NAMALWA (cell line): Measurements from ENCODE around the gene MCTS1.
"Not testable (repeated sequence)": the region's sequence is repeated elsewhere in the genome, so short reads cannot be mapped to it uniquely, and the experiment has no call there.

Source experiments
- DNase-seq: peaks from one replicate; pipeline ENCODE4 v3.0.0-alpha.2; 2015; ENCODE audit warnings: low spot score

The MCTS1 gene, protein sequence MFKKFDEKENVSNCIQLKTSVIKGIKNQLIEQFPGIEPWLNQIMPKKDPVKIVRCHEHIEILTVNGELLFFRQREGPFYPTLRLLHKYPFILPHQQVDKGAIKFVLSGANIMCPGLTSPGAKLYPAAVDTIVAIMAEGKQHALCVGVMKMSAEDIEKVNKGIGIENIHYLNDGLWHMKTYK

GRCh38 chrX:120603707-120604360, at the start of gene MCTS1:
MCTS1 (plus strand) TSS chrX:120604101; CDS start chrX:120604237, 136 bp downstream.
- DNase-seq = peak; percentile 94

DNA sequence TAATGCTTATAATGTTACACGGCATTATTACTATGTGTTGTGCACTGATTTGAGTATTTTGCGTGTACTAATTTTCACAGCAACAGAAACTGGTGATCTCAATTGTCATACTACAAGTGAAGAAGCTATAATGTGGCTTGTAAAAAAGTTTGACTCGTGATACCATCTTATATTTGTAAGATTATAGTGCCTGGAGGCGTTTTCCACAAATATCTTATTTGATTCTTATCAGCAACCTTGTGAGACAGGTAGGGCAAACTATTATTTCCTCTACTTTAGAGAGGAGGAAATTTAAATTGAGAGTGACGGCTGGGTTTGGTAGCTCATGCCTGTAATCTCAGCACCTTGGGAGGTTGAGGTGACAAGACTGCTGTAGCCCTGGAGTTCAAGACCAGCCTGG, 47.6 kb upstream of the MCTS1 start:
- DNase-seq = no peak

GRCh38 chrX:120559804-120560203, 44.1 kb upstream of the MCTS1 start:
- DNase-seq = peak; percentile 73

- peak; percentile 56 for DNase-seq
These were observed 43.5 kb upstream of the MCTS1 start for GRCh38 chrX:120560405-120560841.

- DNase-seq = peak; percentile 93
These were observed 42.9 kb upstream of the MCTS1 start, which contains the start of gene CUL4B for GRCh38 chrX:120560842-120561633. CUL4B (minus strand) TSS chrX:120560962; CDS start chrX:120560638, 324 bp downstream.

DNA sequence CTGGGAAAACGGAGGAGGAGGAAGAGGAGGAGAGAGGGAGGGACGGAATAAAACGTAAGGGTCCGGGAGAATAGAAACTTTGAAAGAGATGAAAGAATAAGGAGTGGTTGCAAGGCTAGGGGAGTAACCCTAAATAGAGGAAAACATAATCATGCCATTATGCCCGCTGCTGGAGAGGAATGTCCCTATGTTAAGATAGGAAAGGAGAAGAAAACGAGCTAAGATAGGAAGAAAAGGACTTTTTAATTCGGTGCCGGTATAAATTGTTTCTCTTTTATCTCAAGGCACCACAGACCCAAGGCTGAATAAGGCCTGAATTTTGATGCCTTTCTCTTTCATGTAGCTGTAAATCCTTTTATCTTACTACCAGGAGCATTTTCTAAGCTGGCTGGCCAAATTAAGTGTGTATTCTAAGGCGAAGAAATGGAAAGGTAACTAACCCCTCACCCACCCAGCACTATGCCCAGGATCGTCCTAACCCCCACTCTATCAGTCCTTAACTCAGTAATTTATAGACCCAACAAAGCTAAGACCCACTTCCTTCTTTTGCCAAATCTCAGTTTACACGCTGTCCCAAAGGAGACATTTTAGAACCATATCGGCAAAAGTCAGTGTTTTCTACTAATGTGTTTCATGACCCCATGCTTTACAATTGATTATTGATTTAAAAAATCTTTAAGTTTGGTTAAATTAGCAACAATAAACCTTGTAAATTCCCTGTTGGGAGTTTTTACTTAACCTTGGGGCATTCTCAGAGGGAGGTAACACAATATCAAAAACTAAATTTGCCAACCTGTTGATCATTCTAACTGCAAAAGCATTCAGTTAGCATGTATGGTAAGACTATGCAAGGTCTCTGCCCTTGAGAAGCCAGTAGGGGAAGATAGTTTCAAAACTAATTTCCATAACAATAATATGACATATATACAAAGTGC, 42.0 kb upstream of the MCTS1 start:
- peak; percentile 28 for DNase-seq

DNA sequence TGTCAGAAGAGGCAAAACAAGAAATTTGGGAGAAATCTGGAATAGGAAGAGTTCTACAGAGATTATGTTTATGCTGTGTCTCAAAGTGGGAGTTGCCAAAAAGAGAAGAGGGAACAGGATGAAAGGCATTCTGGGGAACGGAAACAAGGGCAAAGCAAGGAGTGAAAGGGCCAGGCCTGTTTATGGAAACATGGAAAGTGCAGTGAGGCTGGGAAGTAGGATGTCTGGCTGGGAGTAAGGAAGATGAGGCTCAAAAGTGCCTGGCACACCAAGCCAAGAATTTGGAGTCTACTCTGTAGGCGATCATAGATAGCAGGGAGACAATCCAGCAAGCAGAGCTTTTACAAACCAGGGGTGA, 41.4 kb upstream of the MCTS1 start:
- DNase-seq = no peak

GRCh38 chrX:120564925-120565324, 39.0 kb upstream of the MCTS1 start:
- peak; percentile 3 for DNase-seq

DNA sequence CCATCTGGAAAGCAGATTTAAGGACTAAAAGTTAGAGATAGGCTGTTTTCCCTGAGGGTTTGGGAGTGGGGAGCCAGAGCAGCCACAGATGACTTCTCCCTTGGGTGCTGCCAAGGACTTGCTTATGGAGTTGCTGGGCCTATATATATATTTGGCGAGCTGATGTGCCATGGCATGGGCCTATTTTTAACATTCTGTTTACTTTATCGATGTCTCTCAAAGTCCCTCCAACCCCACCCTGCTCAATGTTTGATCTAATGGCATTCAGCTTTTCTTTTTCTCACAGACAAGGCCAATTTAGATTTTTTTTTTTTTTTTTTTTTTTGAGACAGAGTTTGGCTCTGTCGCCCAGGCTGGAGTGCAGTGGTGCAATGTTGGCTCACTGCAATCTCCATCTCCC, 37.1 kb upstream of the MCTS1 start:
- DNase-seq = no peak

- DNase-seq = no peak
These were observed 35.9 kb upstream of the MCTS1 start for GRCh38 chrX:120568035-120568434.

- DNase-seq = no peak
These were observed 35.3 kb upstream of the MCTS1 start for GRCh38 chrX:120568609-120569008.

DNA sequence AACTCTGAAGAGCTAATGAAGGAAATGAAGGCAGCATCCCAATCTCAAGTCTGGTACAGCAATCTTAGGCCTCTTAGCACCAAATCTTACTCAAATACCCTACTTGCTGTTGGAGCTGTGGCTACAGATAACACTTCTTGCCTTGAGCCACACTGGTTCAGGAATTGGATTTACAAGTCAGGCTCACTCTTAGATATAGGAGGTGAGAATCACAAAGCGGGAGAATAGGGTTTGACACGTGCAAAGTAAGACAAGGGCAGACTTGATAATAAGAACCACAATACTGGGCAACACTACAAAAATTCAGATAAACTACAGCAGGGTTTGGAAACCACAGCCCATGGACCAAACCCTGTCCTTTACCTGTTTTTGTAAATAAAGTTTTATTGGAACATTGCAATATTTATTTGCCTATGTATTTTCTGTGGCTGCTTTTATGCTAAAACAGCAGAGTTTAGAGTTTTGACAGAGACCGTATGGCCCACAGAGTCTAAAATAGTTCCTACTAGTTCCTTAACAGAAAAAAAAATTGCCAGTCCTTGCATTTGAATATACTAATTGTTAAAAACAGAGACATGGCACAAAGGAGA, 33.8 kb upstream of the MCTS1 start:
- no peak for DNase-seq

- not testable (repeated sequence) for DNase-seq
These were observed 30.1 kb upstream of the MCTS1 start for GRCh38 chrX:120573806-120574205.

- DNase-seq = no peak
These were observed 28.4 kb upstream of the MCTS1 start for GRCh38 chrX:120575379-120576114.

DNA sequence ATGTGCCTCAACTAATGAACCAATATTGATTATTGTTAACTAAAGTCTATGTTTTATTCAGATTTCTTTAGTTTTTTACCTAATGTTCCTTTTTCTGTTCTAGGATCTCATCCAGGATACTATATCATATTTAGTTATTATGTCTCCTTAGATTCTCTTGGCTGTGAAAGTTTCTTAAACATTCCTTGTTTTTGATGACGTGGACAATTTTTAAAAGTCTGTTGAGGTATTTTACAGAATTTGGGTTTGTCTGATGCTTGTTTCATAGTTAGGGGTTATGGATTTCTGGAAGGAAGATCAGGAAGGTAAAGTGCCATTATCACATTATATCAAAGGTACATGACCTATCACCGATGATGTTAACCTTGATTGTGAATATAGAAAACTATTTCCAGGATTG, 18.2 kb upstream of the MCTS1 start:
- DNase-seq = no peak

DNA sequence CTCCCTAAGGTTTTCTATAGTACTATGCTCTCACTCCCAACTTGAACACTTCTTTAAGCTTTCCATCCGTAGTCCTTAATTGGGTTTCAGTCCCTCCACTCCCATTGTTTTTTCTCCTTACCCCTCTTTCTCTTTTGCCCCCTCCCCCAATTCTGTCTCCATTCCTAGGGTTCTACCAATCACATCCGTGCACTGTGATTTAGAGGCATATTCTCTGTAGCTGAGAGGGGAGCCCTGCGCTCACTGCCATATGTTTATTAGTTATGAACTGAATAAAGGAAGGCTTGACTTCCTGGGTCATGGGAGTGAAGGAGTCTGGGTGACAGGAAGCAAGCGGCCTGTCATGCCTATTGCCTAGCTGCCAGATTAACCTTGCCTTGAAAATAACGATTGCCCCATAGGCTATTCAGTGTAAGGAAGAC, 471 bp downstream of the MCTS1 start:
- DNase-seq = peak; percentile 75

DNA sequence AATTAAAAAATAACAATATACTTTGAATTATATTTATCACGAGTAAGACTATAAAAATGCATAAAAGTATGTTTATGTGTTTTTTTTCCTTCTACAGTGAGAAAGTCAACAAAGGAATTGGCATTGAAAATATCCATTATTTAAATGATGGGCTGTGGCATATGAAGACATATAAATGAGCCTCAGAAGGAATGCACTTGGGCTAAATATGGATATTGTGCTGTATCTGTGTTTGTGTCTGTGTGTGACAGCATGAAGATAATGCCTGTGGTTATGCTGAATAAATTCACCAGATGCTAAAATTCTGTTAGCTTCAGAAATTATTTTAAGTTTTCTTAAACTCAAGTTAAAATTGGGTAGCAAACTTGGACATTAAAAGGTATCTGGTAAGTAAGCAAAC, 8.2 kb downstream of the MCTS1 start:
- no peak for DNase-seq

GRCh38 chrX:120614816-120615215, 10.9 kb downstream of the MCTS1 start:
- peak; percentile 13 for DNase-seq

GRCh38 chrX:120617996-120618630, 14.2 kb downstream of the MCTS1 start:
- DNase-seq = peak; percentile 19

DNA sequence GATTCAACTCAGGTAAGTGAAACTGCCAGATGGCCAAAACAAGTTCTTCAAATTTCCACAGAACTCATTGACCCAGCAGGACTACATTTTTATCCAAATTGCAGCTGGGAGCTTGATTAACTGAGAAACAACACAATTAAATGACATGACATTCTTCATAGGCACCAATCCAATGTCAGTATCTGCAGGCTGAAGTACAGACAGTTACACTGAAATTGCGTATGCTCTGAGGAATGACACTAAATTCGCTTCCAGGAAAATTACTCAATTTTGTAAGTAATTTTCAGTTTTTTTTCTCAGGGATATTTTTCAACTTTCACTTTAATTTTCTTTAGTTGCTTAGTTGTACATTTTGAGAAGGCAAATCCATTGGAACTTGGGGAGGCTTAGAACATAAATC, 21.5 kb downstream of the MCTS1 start:
- DNase-seq = no peak
